OCI-LY3 (cell line): ENCODE data around the gene MOGAT3.

Source experiments
- EZH2phosphoT487 ChIP-seq: fragments of 200-600 bp; shearing (Covaris generic); IDR thresholded peaks from 2 replicates; pipeline ENCODE4 v1.6.1; 2018; ENCODE audit warnings: antibody characterized with exemption, mixed run types, low read depth
- TF ChIP-seq, protein P1 (sequence below): fragments of 200-600, 300-600 bp; sonication (generic); IDR thresholded peaks from 2 replicates; pipeline ENCODE4 v1.5.1; 2014; ENCODE audit warnings: antibody characterized with exemption, low read length, low read depth

DNA sequence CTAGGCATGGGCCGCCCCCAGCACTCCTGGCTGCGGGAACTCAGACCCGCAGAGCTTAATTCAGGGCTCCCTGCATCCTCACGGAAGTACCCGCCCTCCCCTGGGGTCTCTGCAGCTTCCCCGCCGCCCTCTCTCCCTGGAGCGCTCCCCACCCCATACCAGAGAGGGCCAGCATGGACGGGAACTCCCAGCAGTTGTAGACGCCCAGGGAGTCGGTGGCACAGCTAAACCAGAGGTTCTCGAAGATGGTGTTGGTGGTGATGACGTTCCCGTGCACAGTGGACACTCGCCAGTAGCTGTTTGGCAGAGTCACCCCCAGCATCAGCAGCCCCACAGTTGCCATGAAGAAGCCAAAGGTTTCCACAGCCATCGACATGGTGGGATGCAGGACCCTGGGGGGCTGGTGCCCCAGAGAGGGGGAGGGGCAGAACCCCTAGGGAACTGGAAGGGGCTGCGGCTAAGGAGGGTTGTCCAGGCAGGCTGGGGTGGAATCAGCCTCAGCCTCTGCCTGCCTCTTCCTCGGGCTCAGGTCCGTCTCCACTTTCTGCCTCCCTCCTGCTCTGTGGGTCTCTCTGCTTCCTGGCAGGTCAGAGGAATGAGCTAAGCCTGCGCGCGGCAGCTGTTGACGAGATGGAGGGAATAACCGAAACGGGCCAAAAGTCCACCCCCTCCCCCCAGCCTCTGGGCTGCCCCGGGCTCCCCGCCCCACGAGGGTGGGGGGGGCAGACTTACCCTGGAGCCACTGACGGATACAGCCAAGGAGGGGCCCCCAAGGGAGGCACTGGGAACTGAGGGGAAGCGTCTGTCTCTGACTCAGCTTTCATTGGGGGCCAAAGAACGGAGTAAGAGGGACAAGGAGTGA lies 36.6 kb upstream of the MOGAT3 start, which contains the start of gene CLDN15:
- TF ChIP-seq, protein P1, sequence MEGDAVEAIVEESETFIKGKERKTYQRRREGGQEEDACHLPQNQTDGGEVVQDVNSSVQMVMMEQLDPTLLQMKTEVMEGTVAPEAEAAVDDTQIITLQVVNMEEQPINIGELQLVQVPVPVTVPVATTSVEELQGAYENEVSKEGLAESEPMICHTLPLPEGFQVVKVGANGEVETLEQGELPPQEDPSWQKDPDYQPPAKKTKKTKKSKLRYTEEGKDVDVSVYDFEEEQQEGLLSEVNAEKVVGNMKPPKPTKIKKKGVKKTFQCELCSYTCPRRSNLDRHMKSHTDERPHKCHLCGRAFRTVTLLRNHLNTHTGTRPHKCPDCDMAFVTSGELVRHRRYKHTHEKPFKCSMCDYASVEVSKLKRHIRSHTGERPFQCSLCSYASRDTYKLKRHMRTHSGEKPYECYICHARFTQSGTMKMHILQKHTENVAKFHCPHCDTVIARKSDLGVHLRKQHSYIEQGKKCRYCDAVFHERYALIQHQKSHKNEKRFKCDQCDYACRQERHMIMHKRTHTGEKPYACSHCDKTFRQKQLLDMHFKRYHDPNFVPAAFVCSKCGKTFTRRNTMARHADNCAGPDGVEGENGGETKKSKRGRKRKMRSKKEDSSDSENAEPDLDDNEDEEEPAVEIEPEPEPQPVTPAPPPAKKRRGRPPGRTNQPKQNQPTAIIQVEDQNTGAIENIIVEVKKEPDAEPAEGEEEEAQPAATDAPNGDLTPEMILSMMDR, result no peak
- TF ChIP-seq EZH2phosphoT487, result no peak
